Stimulated activated CD4-positive, alpha-beta T cell treated with anti-CD3 and anti-CD28 coated beads, TNF-alpha, amount 100 ng/mL, for 24 hours (primary cell): Measurements from ENCODE around the gene STX3.
"Not testable (repeated sequence)": the region's sequence is repeated elsewhere in the genome, so short reads cannot be mapped to it uniquely, and the experiment has no call there.

Experiments
- DNase-seq, 3 experiments: peaks; one replicate each; pipeline ENCODE4 v3.0.0-alpha.2; 2020; ENCODE audit warnings: low read depth in 3 of 3

The STX3 gene

GRCh38 chr11:59787816-59788215 lies 32.6 kb downstream of the STX3 start:
- DNase-seq: no peak

DNA sequence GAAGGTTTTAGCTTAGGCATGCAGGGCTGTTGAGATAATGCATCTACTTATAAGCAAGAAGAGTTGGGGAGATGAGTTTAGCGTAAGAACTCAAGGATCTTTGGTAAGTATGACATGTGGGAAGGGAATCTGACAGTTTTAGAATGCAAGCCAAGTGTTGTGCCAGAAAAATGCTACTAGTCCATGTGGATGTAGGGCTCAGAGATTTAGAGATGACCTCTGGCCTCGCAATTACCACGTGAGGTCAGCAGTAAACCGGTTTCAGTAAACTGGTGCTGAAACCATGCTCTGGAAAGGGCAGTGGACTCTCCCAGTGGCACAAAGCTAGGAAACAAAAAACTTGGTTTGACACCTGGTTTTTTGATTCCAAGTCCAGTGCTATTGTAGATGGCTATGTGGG lies 36.5 kb downstream of the STX3 start:
- no peak for DNase-seq

GRCh38 chr11:59792507-59792906 lies 37.3 kb downstream of the STX3 start:
- DNase-seq: no peak

- DNase-seq: no peak
Observed at GRCh38 chr11:59794417-59794816, 39.2 kb downstream of the STX3 start.

GRCh38 chr11:59800390-59801025 lies 45.3 kb downstream of the STX3 start:
- no peak for DNase-seq

- DNase-seq: no peak
Observed at GRCh38 chr11:59801160-59801706, 46.1 kb downstream of the STX3 start.

GRCh38 chr11:59801981-59802638 lies 46.9 kb downstream of the STX3 start:
- no peak for DNase-seq

- DNase-seq: peak in 1 of 3 experiments; percentile 25
Observed at GRCh38 chr11:59802639-59803176, 47.5 kb downstream of the STX3 start.

DNA sequence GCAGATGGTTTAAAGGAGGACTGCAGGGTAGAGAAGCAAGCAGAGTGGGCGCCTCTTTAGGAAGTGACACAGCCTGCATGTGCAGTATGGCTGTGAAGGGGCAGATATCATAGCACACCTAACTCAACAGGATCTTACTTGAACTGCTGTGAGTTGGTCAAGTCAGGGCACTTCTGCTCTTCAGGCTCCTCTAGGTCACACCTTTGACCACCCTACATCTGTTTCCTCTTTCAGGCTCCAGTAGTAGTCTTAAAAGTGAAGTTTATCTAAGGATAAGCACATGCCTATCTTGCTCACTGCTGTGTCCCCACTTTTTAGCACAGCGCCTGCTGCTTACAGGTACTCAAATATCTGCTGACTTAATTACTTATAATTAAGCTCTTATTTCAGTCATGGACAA lies 48.9 kb downstream of the STX3 start:
- no peak for DNase-seq

- no peak for DNase-seq
Observed at GRCh38 chr11:59807047-59807610, 52.0 kb downstream of the STX3 start.

GRCh38 chr11:59810189-59810910 lies 55.2 kb downstream of the STX3 start, which contains the start of gene MRPL16:
Gene MRPL16 (minus strand): TSS chr11:59810778. CDS start chr11:59810658, 120 bp downstream.
- DNase-seq: peak; percentile 79 to 88 (median 79)

DNA sequence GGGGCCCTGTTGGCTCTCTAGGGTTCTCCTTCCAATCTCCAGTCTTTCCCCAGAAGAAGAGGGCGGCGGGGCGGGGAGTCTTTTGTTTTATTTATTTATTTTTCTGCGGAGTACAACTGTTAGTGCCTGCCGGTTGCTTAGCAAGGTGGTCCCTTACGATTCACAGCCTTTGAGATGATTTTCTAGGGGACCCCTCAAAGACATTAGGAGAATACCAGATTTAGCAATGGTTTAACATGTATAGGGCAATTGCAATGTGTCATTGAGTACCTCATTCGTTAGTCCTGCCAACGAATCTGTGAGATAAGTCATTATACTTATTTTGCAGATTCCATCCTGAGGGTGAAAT lies 55.7 kb downstream of the STX3 start:
- no peak for DNase-seq

DNA sequence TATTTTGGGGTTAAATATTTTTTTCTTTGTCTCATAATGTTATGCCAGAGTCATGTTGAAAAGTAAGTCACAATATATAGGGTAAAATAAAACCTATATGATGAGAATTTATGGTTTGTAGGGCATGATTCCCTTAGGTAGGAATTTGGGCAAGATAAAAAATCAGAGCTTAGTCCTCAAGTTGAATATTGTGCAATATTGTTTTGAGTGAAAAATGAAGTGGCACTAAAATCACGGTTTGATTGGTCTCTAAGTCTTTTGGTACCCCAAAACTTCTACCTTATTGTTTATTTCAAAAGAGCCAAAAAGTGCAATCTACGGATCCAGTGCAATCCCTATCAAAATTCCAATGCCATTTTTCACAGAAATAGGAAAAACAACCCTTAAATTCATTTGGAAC lies 57.0 kb downstream of the STX3 start:
- DNase-seq: no peak

DNA sequence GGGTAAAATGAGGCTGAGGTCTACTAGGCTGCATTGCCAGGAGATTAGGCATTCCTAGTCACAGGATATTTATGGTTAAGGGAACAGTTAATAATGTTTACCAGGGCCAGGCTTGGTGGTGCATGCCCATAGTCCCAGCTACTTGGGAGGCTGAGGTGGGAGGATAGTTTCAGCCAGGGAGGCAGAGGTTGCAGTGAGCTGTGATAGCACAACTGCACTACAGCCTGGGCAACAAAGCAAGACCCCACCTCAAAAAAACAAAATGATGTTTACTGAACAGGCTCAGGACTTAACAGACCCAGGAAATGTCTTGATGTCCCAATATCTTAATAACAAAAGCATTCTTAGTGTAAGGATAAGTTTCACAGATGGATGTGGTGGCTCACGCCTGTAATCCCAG lies 58.2 kb downstream of the STX3 start:
- no peak for DNase-seq

- DNase-seq: no peak
Observed at GRCh38 chr11:59814021-59814420, 58.8 kb downstream of the STX3 start.

GRCh38 chr11:59815754-59816153 lies 60.6 kb downstream of the STX3 start:
- DNase-seq: no peak

DNA sequence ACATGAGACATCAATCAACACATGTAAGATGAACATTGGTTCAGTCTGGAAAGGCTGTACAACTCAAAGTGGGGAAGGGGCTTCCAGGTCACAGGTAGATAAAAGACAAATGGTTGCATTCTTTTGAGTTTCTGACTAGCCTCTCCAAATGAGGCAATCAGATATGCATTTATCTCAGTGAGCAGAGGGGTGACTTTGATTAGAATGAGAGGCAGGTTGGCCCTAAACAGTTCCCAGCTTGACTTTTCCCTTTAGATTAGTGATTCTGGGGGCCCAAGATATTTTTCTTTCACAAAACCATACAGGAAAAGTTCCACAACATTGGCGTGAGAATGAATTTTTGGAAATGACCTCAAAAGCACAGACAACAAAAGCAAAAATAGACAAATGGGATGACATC lies 61.3 kb downstream of the STX3 start:
- DNase-seq: not testable (repeated sequence)

- DNase-seq: no peak
Observed at GRCh38 chr11:59818572-59818971, 63.4 kb downstream of the STX3 start.

DNA sequence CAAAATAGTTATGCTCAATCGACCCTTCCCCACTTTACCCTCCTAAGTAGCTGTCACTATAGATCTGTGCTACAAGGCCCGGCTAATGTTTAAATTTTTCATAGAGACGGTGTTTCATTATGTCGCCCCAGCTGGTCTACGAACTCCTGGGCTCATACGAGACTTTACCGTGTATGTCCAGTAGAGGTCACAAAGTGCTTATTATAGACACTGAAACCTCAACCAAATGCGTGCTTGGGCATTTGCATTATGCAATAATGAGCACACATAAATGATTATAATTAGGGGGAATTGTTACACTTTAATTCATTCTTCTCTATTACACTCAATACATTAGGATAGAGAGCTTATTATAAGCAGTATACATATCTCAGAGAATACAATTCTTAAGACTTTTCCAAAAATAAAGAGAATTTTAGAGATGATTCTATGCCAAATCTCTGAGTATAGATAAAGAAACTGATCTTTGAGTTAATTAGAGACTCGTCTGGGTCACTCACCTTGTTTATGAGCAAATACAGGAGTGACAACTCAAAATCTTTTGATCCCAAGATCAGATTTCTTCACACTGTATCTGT lies 67.9 kb downstream of the STX3 start:
- DNase-seq: no peak

- DNase-seq: no peak
Observed at GRCh38 chr11:59829358-59829757, 74.2 kb downstream of the STX3 start.

- no peak for DNase-seq
Observed at GRCh38 chr11:59833602-59834001, 78.4 kb downstream of the STX3 start.

- no peak for DNase-seq
Observed at GRCh38 chr11:59839615-59840014, 84.4 kb downstream of the STX3 start.
